Nucleus accumbens (tissue), 56 donors: ENCODE results near the gene RBPMS2.

Experiments
- DNase-seq, 56 donors: peaks; one replicate each; lab custom pipeline; 2025; lab: John Stamatoyannopoulos, UW

Gene RBPMS2

GRCh38 chr15:64697911-64698369 is 77.4 kb downstream of the RBPMS2 start:
- peak in 5 of 56 donors; percentile 13 to 45 (median 27) for DNase-seq

GRCh38 chr15:64696481-64696880 is 78.9 kb downstream of the RBPMS2 start:
- DNase-seq: no peak

DNA sequence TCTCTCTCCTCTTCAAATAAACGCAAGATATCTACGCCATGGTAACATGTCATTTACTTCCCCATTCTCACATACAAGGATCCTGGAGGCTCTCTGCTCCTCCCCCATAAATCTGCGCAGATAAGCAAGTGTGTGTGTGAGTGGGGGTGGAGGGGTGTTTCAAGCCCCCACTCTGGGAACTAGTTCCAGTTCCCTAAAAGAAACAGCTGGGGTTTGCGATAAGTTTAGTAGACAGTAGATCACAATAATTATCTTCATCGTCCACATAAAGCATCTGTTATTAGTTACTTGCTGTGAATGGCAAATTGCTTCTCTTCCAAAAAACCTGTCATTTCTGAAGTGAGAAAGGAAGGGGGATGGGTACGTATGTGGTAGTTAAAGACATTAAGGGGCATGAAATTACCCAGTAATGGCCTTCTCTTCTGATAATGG is 79.8 kb downstream of the RBPMS2 start:
- peak in 9 of 56 donors; percentile 17 to 45 (median 23) for DNase-seq

DNA sequence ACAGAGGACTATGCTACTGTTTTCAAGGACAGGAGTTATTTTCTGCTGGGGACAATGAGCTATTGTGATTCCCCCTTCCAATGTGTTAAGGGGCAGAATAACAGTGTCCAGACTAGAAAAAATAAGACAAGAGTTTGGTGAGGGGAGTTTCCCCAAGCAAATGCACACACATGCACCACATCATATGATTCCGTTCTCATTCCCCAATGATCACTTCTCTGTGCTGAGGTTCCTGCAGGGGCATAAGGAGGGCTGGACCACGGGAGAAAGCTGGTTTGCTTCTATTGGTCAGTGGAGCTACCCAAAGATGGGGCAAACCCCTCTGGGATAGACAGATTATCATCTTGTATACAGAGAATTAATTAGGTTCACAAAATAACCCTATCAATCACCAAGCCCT is 80.6 kb downstream of the RBPMS2 start:
- DNase-seq: peak in 5 of 56 donors; percentile 15 to 46 (median 24)

GRCh38 chr15:64693134-64693533 is 82.3 kb downstream of the RBPMS2 start:
- peak in 16 of 56 donors; percentile 11 to 46 (median 24) for DNase-seq

- peak in 2 of 56 donors; percentile 13 to 15 for DNase-seq
Observed at GRCh38 chr15:64691896-64692565, 83.4 kb downstream of the RBPMS2 start.

DNA sequence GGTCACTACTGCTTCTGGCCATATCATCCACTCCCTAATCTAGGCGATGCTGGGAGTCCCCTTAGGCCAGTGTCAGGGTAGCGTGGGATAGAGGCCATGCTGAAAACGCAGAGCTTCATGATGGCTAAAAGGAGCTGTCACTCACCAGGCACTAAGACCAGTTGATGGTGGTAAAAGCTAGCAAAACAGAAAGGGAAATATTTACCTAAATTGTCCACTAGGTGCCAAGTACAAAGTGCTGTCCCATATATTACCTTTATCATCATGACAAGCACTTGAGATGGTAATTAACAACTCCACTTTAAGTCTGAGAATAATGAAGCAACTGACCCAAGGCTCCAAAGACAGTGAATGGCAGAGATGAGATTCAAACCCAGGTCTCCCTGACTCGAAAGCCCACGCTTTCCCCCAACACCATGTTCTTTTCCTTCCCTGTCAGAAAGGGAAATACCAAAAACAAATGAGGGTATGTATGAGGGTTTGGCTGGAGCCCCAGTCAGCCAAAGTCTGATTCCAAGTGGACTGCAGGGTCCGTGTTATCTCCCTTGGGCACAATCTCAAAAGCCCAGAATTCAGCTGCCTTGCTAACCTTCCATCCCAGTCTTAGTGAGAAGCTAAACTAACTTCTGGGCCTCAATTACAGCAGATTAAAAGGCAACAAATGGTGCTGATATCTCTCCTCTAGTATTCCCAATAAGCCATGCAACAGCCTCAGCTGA is 84.7 kb downstream of the RBPMS2 start:
- no peak for DNase-seq

DNA sequence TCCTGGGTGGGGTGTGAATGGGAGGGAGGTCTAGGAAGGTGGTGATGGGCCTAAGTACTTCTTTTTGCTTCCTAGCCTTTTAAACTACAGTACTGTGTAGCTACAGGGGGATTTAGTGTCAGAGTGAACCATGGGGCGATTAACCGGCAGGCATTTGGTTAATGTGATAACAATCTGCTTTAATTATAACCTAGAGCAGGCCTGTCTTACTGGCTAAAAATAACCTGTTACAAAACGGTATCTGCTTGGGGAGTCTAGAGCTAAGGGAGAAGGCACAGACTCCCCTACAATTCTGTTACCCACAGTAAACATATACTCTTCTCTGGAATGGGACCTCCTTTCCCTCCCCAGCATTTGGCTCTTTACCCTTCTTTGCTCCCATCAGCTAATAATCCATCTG is 85.4 kb downstream of the RBPMS2 start:
- DNase-seq: no peak
